HFFc6 (cell line): Measurements from ENCODE around the gene TCF20. TPM values are rescaled to one million over a fixed set of nuclear protein-coding genes. Genes with fewer than 3 reads are reported as not detected.

Experiments used
- DNase-seq: peaks from one replicate; pipeline ENCODE4 v3.0.0-alpha.2; 2018
- H3K27ac Mint-ChIP-seq: 2 replicates; pipeline ENCODE4 v1.8.0; 2020; ENCODE audit warnings: mild to moderate bottlenecking, mixed read lengths
- H3K27me3 Mint-ChIP-seq: 2 replicates; pipeline ENCODE4 v1.8.0; 2021; ENCODE audit warnings: mild to moderate bottlenecking, moderate library complexity, mixed read lengths; ENCODE audit not compliant: insufficient read depth
- H3K36me3 Mint-ChIP-seq: 2 replicates; pipeline ENCODE4 v1.8.0; 2021; ENCODE audit warnings: low read depth, mixed read lengths
- H3K4me1 Mint-ChIP-seq: 2 replicates; pipeline ENCODE4 v1.8.0; 2020; ENCODE audit warnings: low read depth, mixed read lengths
- H3K4me3 Mint-ChIP-seq: 2 replicates; pipeline ENCODE4 v1.8.0; 2020; ENCODE audit warnings: mild to moderate bottlenecking, moderate library complexity, mixed read lengths
- H3K9me3 Mint-ChIP-seq: 2 replicates; pipeline ENCODE4 v1.8.0; 2020; ENCODE audit warnings: mild to moderate bottlenecking, mixed read lengths
- total RNA-seq, 6 experiments: library from RNA; stranded (reverse); fragmentation: NEBNext Ultra II Directional; extraction: Animal tissue kit (Norgen Biotek cat#: 25700); gene quantifications; 2 replicates in 1 of 6; 3 replicates in 5 of 6; pipeline ENCODE4 v1.2.3, GENCODE V29; 2021
- TF ChIP-seq, protein P1 (sequence below): fragments of 200-600 bp; sonication (generic); IDR thresholded peaks from 2 replicates; pipeline ENCODE4 v1.5.0; 2021; ENCODE audit warnings: antibody characterized with exemption, mild to moderate bottlenecking

Gene TCF20
- total RNA-seq, 6 experiments from 2014 or later, result 26.7 to 33.4 (median 30.1) TPM

DNA sequence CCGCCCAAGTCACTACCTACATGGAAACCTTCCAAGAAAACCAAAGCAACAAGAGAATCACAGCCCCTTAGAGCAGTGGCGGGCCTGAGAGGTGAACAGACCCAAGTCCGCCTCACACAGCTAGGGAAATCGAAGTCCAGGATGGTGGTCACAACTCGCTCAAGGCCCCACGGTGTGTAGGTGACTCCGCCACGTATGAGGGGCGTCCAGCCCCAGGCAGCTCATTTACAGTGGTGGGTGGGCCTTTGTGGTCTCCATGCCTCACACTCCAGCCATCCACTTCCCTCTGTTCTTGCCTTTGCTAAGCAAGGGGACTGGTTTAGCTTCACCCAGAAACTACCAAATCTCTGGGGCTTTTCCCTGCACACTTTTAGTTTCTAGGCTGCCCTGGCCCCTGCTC is 9.7 kb upstream of the TCF20 start:
- no peak for DNase-seq
- Mint-ChIP-seq H3K27ac (no peak overlapping the region), H3K4me1 (no peaks in the 10 kb centered on the region), H3K4me3 (no peak overlapping the region), H3K36me3 (no peaks in the 10 kb centered on the region), H3K9me3 (no peaks in the 10 kb centered on the region), H3K27me3 (peaks cover 26% of the 10 kb centered on the region)
- TF ChIP-seq, protein P1, sequence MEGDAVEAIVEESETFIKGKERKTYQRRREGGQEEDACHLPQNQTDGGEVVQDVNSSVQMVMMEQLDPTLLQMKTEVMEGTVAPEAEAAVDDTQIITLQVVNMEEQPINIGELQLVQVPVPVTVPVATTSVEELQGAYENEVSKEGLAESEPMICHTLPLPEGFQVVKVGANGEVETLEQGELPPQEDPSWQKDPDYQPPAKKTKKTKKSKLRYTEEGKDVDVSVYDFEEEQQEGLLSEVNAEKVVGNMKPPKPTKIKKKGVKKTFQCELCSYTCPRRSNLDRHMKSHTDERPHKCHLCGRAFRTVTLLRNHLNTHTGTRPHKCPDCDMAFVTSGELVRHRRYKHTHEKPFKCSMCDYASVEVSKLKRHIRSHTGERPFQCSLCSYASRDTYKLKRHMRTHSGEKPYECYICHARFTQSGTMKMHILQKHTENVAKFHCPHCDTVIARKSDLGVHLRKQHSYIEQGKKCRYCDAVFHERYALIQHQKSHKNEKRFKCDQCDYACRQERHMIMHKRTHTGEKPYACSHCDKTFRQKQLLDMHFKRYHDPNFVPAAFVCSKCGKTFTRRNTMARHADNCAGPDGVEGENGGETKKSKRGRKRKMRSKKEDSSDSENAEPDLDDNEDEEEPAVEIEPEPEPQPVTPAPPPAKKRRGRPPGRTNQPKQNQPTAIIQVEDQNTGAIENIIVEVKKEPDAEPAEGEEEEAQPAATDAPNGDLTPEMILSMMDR, result no peak

GRCh38 chr22:42279425-42280020 is 9.1 kb upstream of the TCF20 start:
- H3K9me3 Mint-ChIP-seq, result no peaks in the 10 kb centered on the region
- no peak overlapping the region for H3K27ac Mint-ChIP-seq
- no peaks in the 10 kb centered on the region for H3K4me1 Mint-ChIP-seq
- no peak overlapping the region for H3K4me3 Mint-ChIP-seq
- TF ChIP-seq, protein P1, result no peak
- peaks cover 26% of the 10 kb centered on the region for H3K27me3 Mint-ChIP-seq
- no peaks in the 10 kb centered on the region for H3K36me3 Mint-ChIP-seq
- DNase-seq, result no peak

GRCh38 chr22:42277988-42278776 is 7.7 kb upstream of the TCF20 start:
- Mint-ChIP-seq H3K4me3 (no peak overlapping the region), H3K9me3 (no peaks in the 10 kb centered on the region), H3K4me1 (no peaks in the 10 kb centered on the region), H3K27ac (no peak overlapping the region), H3K36me3 (no peaks in the 10 kb centered on the region), H3K27me3 (peaks cover 27% of the 10 kb centered on the region)
- TF ChIP-seq, protein P1, result peak; percentile 34
- no peak for DNase-seq

DNA sequence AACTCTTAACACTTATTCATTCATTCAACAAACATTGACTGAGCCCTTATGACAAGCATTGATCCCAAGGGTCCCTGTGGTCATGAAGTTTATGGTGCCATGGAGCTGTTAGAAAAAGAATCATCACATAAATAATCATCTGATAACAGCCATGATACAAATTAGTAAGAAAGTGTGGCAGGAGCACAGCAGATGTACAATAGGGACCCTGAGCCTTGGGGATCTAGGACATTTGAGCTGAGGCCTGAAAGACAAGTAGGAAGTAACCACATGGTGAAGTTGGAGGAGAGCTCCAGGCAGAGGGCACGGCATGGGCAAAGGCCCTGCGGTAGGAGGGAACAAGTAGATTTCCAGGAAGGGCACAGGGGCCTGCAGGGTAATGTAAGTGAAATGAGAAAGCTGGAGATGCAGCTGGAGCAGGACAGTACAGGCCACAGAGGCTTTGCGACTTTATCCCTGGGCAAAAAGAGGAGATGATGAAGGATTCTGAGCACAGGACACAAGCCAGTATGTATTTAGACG is 6.8 kb upstream of the TCF20 start:
- Mint-ChIP-seq H3K36me3 (no peaks in the 10 kb centered on the region), H3K4me1 (no peaks in the 10 kb centered on the region), H3K27me3 (peaks cover 23% of the 10 kb centered on the region), H3K27ac (no peak overlapping the region), H3K4me3 (no peak overlapping the region), H3K9me3 (no peaks in the 10 kb centered on the region)
- TF ChIP-seq, protein P1, result no peak
- DNase-seq, result no peak

GRCh38 chr22:42275970-42276369 is 5.5 kb upstream of the TCF20 start:
- TF ChIP-seq, protein P1, result no peak
- H3K36me3 Mint-ChIP-seq, result no peaks in the 10 kb centered on the region
- H3K27ac Mint-ChIP-seq, result no peak overlapping the region
- H3K4me1 Mint-ChIP-seq, result no peaks in the 10 kb centered on the region
- peaks cover 15% of the 10 kb centered on the region for H3K27me3 Mint-ChIP-seq
- H3K9me3 Mint-ChIP-seq, result no peaks in the 10 kb centered on the region
- no peak for DNase-seq
- no peak overlapping the region for H3K4me3 Mint-ChIP-seq
